Osteocyte (in vitro differentiated cells): ENCODE data around the gene IRF9. TPM values are rescaled to one million over a fixed set of nuclear protein-coding genes. Genes with fewer than 3 reads are reported as not detected.

Experiments used
- DNase-seq: peaks from one replicate; pipeline ENCODE4 v3.0.0; 2021; ENCODE audit warnings: mixed read lengths; ENCODE audit not compliant: unreplicated experiment; ENCODE audit errors: extremely low spot score
- H3K27ac Mint-ChIP-seq: one replicate; pipeline ENCODE4 v1.8.0; 2021; ENCODE audit warnings: mild to moderate bottlenecking, mixed read lengths; ENCODE audit not compliant: unreplicated experiment
- H3K27me3 Mint-ChIP-seq: one replicate; pipeline ENCODE4 v1.8.0; 2021; ENCODE audit warnings: mixed read lengths; ENCODE audit not compliant: unreplicated experiment
- H3K36me3 Mint-ChIP-seq: one replicate; pipeline ENCODE4 v1.8.0; 2021; ENCODE audit warnings: mixed read lengths; ENCODE audit not compliant: unreplicated experiment
- H3K4me1 Mint-ChIP-seq: one replicate; pipeline ENCODE4 v1.8.0; 2021; ENCODE audit warnings: mixed read lengths; ENCODE audit not compliant: unreplicated experiment
- H3K4me3 Mint-ChIP-seq: one replicate; pipeline ENCODE4 v1.8.0; 2021; ENCODE audit warnings: mild to moderate bottlenecking, moderate library complexity, mixed read lengths; ENCODE audit not compliant: unreplicated experiment
- H3K9me3 Mint-ChIP-seq: one replicate; pipeline ENCODE4 v1.8.0; 2021; ENCODE audit warnings: mixed read lengths; ENCODE audit not compliant: unreplicated experiment
- CTCF ChIP-seq: fragments of 200-600 bp; sonication (generic); IDR thresholded peaks from 2 replicates; pipeline ENCODE4 v1.5.0; 2021; ENCODE audit warnings: antibody characterized with exemption, mild to moderate bottlenecking, moderate library complexity
- total RNA-seq: library from RNA; stranded (reverse); gene quantifications from 2 replicates; pipeline ENCODE4 v1.2.1, GENCODE V29; 2021

The IRF9 gene
- total RNA-seq, 1 donor from 2014 or later, result 58.9 TPM

- Mint-ChIP-seq H3K27ac (no peak overlapping the region), H3K36me3 (peaks cover 27% of the 10 kb centered on the region), H3K4me1 (peaks cover 16% of the 10 kb centered on the region), H3K4me3 (no peak overlapping the region), H3K9me3 (no peaks in the 10 kb centered on the region), H3K27me3 (no peaks in the 10 kb centered on the region)
- no peak for TF ChIP-seq CTCF
- no peak for DNase-seq
Measured at GRCh38 chr14:24157331-24157730, 3.7 kb upstream of the IRF9 start.

- no peak for DNase-seq
- peak overlapping the region; percentile 20 for H3K27ac Mint-ChIP-seq
- H3K36me3 Mint-ChIP-seq, result peaks cover 38% of the 10 kb centered on the region
- no peak for TF ChIP-seq CTCF
- H3K4me3 Mint-ChIP-seq, result no peak overlapping the region
- peaks cover 25% of the 10 kb centered on the region for H3K4me1 Mint-ChIP-seq
- no peaks in the 10 kb centered on the region for H3K9me3 Mint-ChIP-seq
- no peaks in the 10 kb centered on the region for H3K27me3 Mint-ChIP-seq
Measured at GRCh38 chr14:24159777-24160498, 1.1 kb upstream of the IRF9 start.

- no peaks in the 10 kb centered on the region for H3K27me3 Mint-ChIP-seq
Measured at GRCh38 chr14:24160499-24160849, 591 bp upstream of the IRF9 start.

GRCh38 chr14:24162093-24162492 is 1.0 kb downstream of the IRF9 start:
- H3K36me3 Mint-ChIP-seq, result peaks cover 41% of the 10 kb centered on the region
- peak overlapping the region; percentile 93 for H3K27ac Mint-ChIP-seq
- peaks cover 25% of the 10 kb centered on the region for H3K4me1 Mint-ChIP-seq
- H3K27me3 Mint-ChIP-seq, result no peaks in the 10 kb centered on the region
- no peak for TF ChIP-seq CTCF
- no peaks in the 10 kb centered on the region for H3K9me3 Mint-ChIP-seq
- no peak for DNase-seq
- H3K4me3 Mint-ChIP-seq, result peak overlapping the region; percentile 96

More at GRCh38 chr14:24160499-24160849, 591 bp upstream of the IRF9 start:
- H3K4me1 Mint-ChIP-seq, result peaks cover 25% of the 10 kb centered on the region
- H3K27ac Mint-ChIP-seq, result peak overlapping the region; percentile 20
- peak overlapping the region; percentile 96 for H3K4me3 Mint-ChIP-seq
- TF ChIP-seq CTCF, result no peak
- no peak for DNase-seq
- H3K36me3 Mint-ChIP-seq, result peaks cover 41% of the 10 kb centered on the region
- H3K9me3 Mint-ChIP-seq, result no peaks in the 10 kb centered on the region

- Mint-ChIP-seq H3K27me3 (no peaks in the 10 kb centered on the region), H3K27ac (no peak overlapping the region), H3K36me3 (peaks cover 45% of the 10 kb centered on the region), H3K4me1 (peaks cover 25% of the 10 kb centered on the region), H3K4me3 (no peak overlapping the region), H3K9me3 (no peaks in the 10 kb centered on the region)
- no peak for DNase-seq
- no peak for TF ChIP-seq CTCF
Measured at GRCh38 chr14:24164518-24164991, 3.5 kb downstream of the IRF9 start.
